ENCODE data around the gene CCDC6. TPM values are rescaled to one million over a fixed set of nuclear protein-coding genes. Genes with fewer than 3 reads are reported as not detected.
"Not testable (repeated sequence)": the region's sequence is repeated elsewhere in the genome, so short reads cannot be mapped to it uniquely, and the experiment has no call there.

CCDC6 gene
- total RNA-seq, 4 donors from 2014 or later, result 59.3 to 79.3 (median 64.8) TPM

GRCh38 chr10:59752278-59752940 is 153.9 kb downstream of the CCDC6 start:
- H3K4me1 ChIP-seq, result peaks cover 8 to 24% of the 10 kb centered on the region in 2 donors
- no peaks in the 10 kb centered on the region for H3K9me3 ChIP-seq
- no peaks in the 10 kb centered on the region for H3K27me3 ChIP-seq
- no peak overlapping the region for H3K4me3 ChIP-seq (replicated peaks in 1 of 3)
- intact Hi-C loops (cut with DNase I), result no loop called here
- no peak for DNase-seq
- H3K27ac ChIP-seq, result no peak overlapping the region
- 78 to 87% methylated on average over 2 of the region's 2 CpGs for WGBS, 2 donors
- no peak for TF ChIP-seq POLR2A (IDR thresholded peaks at IDR 0.05)
- TF ChIP-seq CTCF (IDR thresholded peaks at IDR 0.05), result no peak
- no peaks in the 10 kb centered on the region for H3K36me3 ChIP-seq

GRCh38 chr10:59750155-59750945 is 156.0 kb downstream of the CCDC6 start:
- H3K27me3 ChIP-seq, result no peaks in the 10 kb centered on the region
- no peak overlapping the region for H3K4me3 ChIP-seq (replicated peaks in 1 of 3)
- H3K4me1 ChIP-seq, result peaks cover 8 to 24% of the 10 kb centered on the region in 2 donors
- TF ChIP-seq CTCF (IDR thresholded peaks at IDR 0.05) (no peak), POLR2A (IDR thresholded peaks at IDR 0.05) (no peak)
- DNase-seq, result peak; percentile 68 to 76
- intact Hi-C loops (cut with DNase I), result no loop called here
- no peaks in the 10 kb centered on the region for H3K36me3 ChIP-seq
- H3K9me3 ChIP-seq, result no peaks in the 10 kb centered on the region
- 66 to 71% methylated on average over 12 of the region's 12 CpGs for WGBS, 2 donors
- peak overlapping the region in 1 of 3 donors; percentile 10 for H3K27ac ChIP-seq

GRCh38 chr10:59748834-59749233 is 157.5 kb downstream of the CCDC6 start:
- 26% methylated on average over 1 of the region's 1 CpG for WGBS, 2 donors
- no peak for TF ChIP-seq CTCF (IDR thresholded peaks at IDR 0.05)
- no peak for TF ChIP-seq POLR2A (IDR thresholded peaks at IDR 0.05)

GRCh38 chr10:59745163-59745650 is 161.1 kb downstream of the CCDC6 start:
- WGBS, 2 donors, result 85 to 87% methylated on average over 2 of the region's 2 CpGs

More at GRCh38 chr10:59748834-59749233, 157.5 kb downstream of the CCDC6 start:
- Histone ChIP-seq H3K4me3 (replicated peaks in 1 of 3) (no peak overlapping the region), H3K36me3 (no peaks in the 10 kb centered on the region), H3K4me1 (peaks cover 8 to 24% of the 10 kb centered on the region in 2 donors), H3K9me3 (no peaks in the 10 kb centered on the region), H3K27me3 (no peaks in the 10 kb centered on the region), H3K27ac (peak overlapping the region; percentile 73 to 92 (median 78))
- peak; percentile 72 to 75 for DNase-seq
- intact Hi-C loops (cut with DNase I), result no loop called here

GRCh38 chr10:59744762-59745161 is 161.6 kb downstream of the CCDC6 start:
- DNase-seq; H3K36me3 ChIP-seq; H3K27me3 ChIP-seq; intact Hi-C loops (cut with DNase I); H3K27ac ChIP-seq; H3K9me3 ChIP-seq; H3K4me3 ChIP-seq (replicated peaks in 1 of 3): not testable (repeated sequence)
- peaks cover 8 to 18% of the 10 kb centered on the region in 2 donors for H3K4me1 ChIP-seq
- 60 to 67% methylated on average over 6 of the region's 6 CpGs for WGBS, 2 donors

More at GRCh38 chr10:59745163-59745650, 161.1 kb downstream of the CCDC6 start:
- H3K27me3 ChIP-seq, result no peaks in the 10 kb centered on the region
- H3K36me3 ChIP-seq, result no peaks in the 10 kb centered on the region
- intact Hi-C loops (cut with DNase I), result no loop called here
- no peak overlapping the region for H3K27ac ChIP-seq
- no peak overlapping the region for H3K4me3 ChIP-seq (replicated peaks in 1 of 3)
- TF ChIP-seq CTCF (IDR thresholded peaks at IDR 0.05) (no peak), POLR2A (IDR thresholded peaks at IDR 0.05) (no peak)
- no peak for DNase-seq
- no peaks in the 10 kb centered on the region for H3K9me3 ChIP-seq
- peaks cover 8 to 19% of the 10 kb centered on the region in 2 donors for H3K4me1 ChIP-seq

GRCh38 chr10:59744156-59744555 is 162.2 kb downstream of the CCDC6 start:
- H3K9me3 ChIP-seq; intact Hi-C loops (cut with DNase I); H3K27me3 ChIP-seq; H3K27ac ChIP-seq; H3K36me3 ChIP-seq; DNase-seq; H3K4me3 ChIP-seq (replicated peaks in 1 of 3): not testable (repeated sequence)
- WGBS, 2 donors, result 95 to 99% methylated on average over 21 to 24 of the region's 32 CpGs
- peaks cover 8 to 13% of the 10 kb centered on the region in 2 donors for H3K4me1 ChIP-seq
